Glutamatergic neuron (in vitro differentiated cells): Measurements from ENCODE around the gene TSC22D2. TPM values are rescaled to one million over a fixed set of nuclear protein-coding genes. Genes with fewer than 3 reads are reported as not detected.

ENCODE experiments used
- DNase-seq: peaks from one replicate; pipeline ENCODE4 v3.0.0; 2022
- H3K27ac Mint-ChIP-seq: one replicate; pipeline ENCODE4 v1.8.0; 2020; ENCODE audit warnings: mild to moderate bottlenecking, mixed read lengths, inconsistent platforms; ENCODE audit not compliant: unreplicated experiment
- H3K27me3 Mint-ChIP-seq: one replicate; pipeline ENCODE4 v1.8.0; 2020; ENCODE audit warnings: mild to moderate bottlenecking, moderate library complexity, mixed read lengths, inconsistent platforms; ENCODE audit not compliant: unreplicated experiment
- H3K36me3 Mint-ChIP-seq: one replicate; pipeline ENCODE4 v1.8.0; 2020; ENCODE audit warnings: mild to moderate bottlenecking, mixed read lengths, inconsistent platforms; ENCODE audit not compliant: unreplicated experiment
- H3K4me1 Mint-ChIP-seq: one replicate; pipeline ENCODE4 v1.8.0; 2020; ENCODE audit warnings: mild to moderate bottlenecking, low read depth, mixed read lengths, inconsistent platforms; ENCODE audit not compliant: unreplicated experiment
- H3K4me3 Mint-ChIP-seq: one replicate; pipeline ENCODE4 v1.8.0; 2020; ENCODE audit warnings: mild to moderate bottlenecking, mixed read lengths, inconsistent platforms; ENCODE audit not compliant: unreplicated experiment
- H3K9me3 Mint-ChIP-seq: one replicate; pipeline ENCODE4 v1.8.0; 2020; ENCODE audit warnings: mild to moderate bottlenecking, moderate library complexity, mixed read lengths, inconsistent platforms; ENCODE audit not compliant: unreplicated experiment
- CTCF ChIP-seq: fragments of 200-600 bp; sonication (generic); IDR thresholded peaks from one replicate; pipeline ENCODE4 v1.5.0; 2021; ENCODE audit not compliant: partially characterized antibody, unreplicated experiment
- total RNA-seq: library from RNA; stranded (reverse); fragmentation: NEBNext Ultra II Directional; extraction: Animal tissue kit (Norgen Biotek cat#: 25700); gene quantifications from one replicate; pipeline ENCODE4 v1.2.1, GENCODE V29; 2021; ENCODE audit not compliant: unreplicated experiment

TSC22D2 gene
- total RNA-seq, 1 donor from 2014 or later, result 87.3 TPM

GRCh38 chr3:150371741-150372254 is 36.3 kb upstream of the TSC22D2 start:
- Mint-ChIP-seq H3K36me3 (peaks cover 4% of the 10 kb centered on the region), H3K9me3 (peaks cover 3% of the 10 kb centered on the region), H3K27ac (peak overlapping the region; percentile 67), H3K4me1 (peaks cover 26% of the 10 kb centered on the region), H3K4me3 (no peak overlapping the region), H3K27me3 (no peaks in the 10 kb centered on the region)
- no peak for TF ChIP-seq CTCF
- DNase-seq, result no peak

GRCh38 chr3:150372320-150372719 is 35.8 kb upstream of the TSC22D2 start:
- no peak for DNase-seq
- Mint-ChIP-seq H3K27me3 (no peaks in the 10 kb centered on the region), H3K36me3 (peaks cover 4% of the 10 kb centered on the region), H3K9me3 (peaks cover 3% of the 10 kb centered on the region), H3K4me1 (peaks cover 28% of the 10 kb centered on the region), H3K4me3 (no peak overlapping the region), H3K27ac (no peak overlapping the region)
- TF ChIP-seq CTCF, result no peak

GRCh38 chr3:150372722-150373121 is 35.4 kb upstream of the TSC22D2 start:
- Mint-ChIP-seq H3K27ac (no peak overlapping the region), H3K36me3 (peaks cover 4% of the 10 kb centered on the region), H3K4me3 (no peak overlapping the region), H3K4me1 (peaks cover 28% of the 10 kb centered on the region), H3K27me3 (no peaks in the 10 kb centered on the region), H3K9me3 (peaks cover 3% of the 10 kb centered on the region)
- peak; percentile 13 for TF ChIP-seq CTCF
- no peak for DNase-seq

- H3K27ac Mint-ChIP-seq, result no peak overlapping the region
- no peaks in the 10 kb centered on the region for H3K27me3 Mint-ChIP-seq
- H3K9me3 Mint-ChIP-seq, result peaks cover 3% of the 10 kb centered on the region
- H3K4me1 Mint-ChIP-seq, result peaks cover 28% of the 10 kb centered on the region
- no peak for DNase-seq
- peaks cover 8% of the 10 kb centered on the region for H3K36me3 Mint-ChIP-seq
- no peak for TF ChIP-seq CTCF
- no peak overlapping the region for H3K4me3 Mint-ChIP-seq
These were observed 34.7 kb upstream of the TSC22D2 start for GRCh38 chr3:150373234-150373875.

GRCh38 chr3:150374975-150375374 is 33.1 kb upstream of the TSC22D2 start:
- Mint-ChIP-seq H3K27me3 (no peaks in the 10 kb centered on the region), H3K27ac (no peak overlapping the region)

More at GRCh38 chr3:150374975-150375374, 33.1 kb upstream of the TSC22D2 start:
- peaks cover 3% of the 10 kb centered on the region for H3K9me3 Mint-ChIP-seq
- no peak for TF ChIP-seq CTCF
- H3K36me3 Mint-ChIP-seq, result peaks cover 11% of the 10 kb centered on the region
- H3K4me1 Mint-ChIP-seq, result peaks cover 26% of the 10 kb centered on the region
- H3K4me3 Mint-ChIP-seq, result no peak overlapping the region
- no peak for DNase-seq
